Fibroblast of villous mesenchyme (primary cell): ENCODE results near the gene POPDC3. TPM values are rescaled to one million over a fixed set of nuclear protein-coding genes. Genes with fewer than 3 reads are reported as not detected.

Experiments used
- DNase-seq: peaks from one replicate; pipeline ENCODE4 v3.0.0-alpha.2; 2010; ENCODE audit warnings: low read depth
- H3K4me3 ChIP-seq: 2 replicates; pipeline ENCODE4 v1.5.1; 2011; ENCODE audit warnings: low read depth, mild to moderate bottlenecking, low read length
- CTCF ChIP-seq: IDR thresholded peaks from 2 replicates; pipeline ENCODE4 v1.5.1; 2012; ENCODE audit warnings: low read depth, mild to moderate bottlenecking, low read length; ENCODE audit not compliant: insufficient read depth
- total RNA-seq: library from RNA; depleted of rRNA; stranded (reverse); fragments of >200 nt; gene quantifications from 2 replicates; pipeline ENCODE4 v1.2.3, GENCODE V29; 2012

The POPDC3 gene
- total RNA-seq, 1 donor, result 19.4 TPM

DNA sequence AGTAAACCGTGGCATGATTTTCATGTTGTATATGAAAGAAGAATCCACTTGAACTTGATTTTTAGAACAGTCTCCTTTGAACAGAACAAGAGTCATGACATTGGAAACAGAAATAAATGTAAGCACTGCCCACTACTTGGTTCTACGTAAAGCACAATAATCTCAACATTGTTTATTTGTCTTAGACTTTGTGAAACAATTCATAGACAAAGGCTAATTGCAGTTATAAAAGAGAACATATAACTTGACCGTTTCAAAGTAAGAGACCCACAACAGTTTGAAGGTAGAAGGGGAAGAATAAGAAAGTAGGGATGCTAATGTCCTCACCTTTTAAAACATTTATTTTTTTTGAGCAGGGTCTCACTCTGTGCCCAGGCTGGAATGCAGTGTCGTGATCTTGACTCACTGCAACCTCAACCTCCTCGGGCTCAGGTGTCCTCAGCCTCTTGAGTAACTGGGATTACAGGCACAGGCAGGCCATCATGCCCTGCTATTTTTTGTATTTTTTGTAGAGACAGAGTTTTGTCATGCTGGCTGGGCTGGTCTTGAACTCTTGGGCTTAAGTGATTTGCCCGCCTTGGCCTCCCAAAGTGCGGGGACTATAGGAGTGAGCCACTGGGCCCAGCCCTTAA lies 71.1 kb downstream of the POPDC3 start:
- DNase-seq, result no peak
- no peak for TF ChIP-seq CTCF
- no peak overlapping the region for H3K4me3 ChIP-seq

Other genes starting within 250 kb of the POPDC3 start
- 5.6 and 7.4 TPM in 2 replicates for gene LIN28B, start 222.9 kb downstream of the POPDC3 start, total RNA-seq
- gene PREP, start 223.1 kb upstream of the POPDC3 start, total RNA-seq, result 14.2 and 19.0 TPM in 2 replicates